ENCODE results near the gene EPOP. TPM values are rescaled to one million over a fixed set of nuclear protein-coding genes. Genes with fewer than 3 reads are reported as not detected.

The EPOP gene
- polyA plus RNA-seq, 4 donors, result 0.22 to 1.3 (median 0.40) TPM; not detected in 1

DNA sequence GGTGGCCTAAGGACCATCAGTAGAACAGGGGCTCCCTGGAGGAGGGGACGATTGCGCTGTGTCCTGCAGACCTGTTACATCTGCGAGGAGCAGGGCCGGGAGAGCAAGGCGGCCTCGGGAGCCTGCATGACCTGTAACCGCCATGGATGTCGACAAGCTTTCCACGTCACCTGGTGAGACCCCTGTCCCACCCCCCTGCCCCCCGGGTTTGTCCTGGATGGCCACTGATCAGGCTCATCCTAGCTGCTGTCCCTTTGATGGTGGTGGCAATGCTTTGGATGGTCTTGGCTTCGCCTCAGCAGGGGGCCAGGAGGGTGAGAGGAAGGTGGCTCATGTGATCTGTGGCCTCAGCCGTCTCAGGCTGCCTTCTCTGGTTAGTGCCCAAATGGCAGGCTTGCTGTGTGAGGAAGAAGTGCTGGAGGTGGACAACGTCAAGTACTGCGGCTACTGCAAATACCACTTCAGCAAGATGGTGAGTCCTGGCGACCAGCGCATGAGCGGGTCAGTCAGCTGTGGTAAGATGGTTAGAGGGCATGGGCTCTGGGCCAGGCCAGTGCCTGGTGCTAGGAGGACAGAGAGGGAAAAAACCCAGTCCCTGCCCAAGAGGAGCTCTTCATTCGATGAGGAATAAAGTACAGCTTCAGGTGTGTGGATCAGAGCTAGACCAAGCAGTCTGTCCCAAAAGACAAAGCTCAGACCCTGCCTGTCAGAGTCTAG is 34.5 kb upstream of the EPOP start:
- no peak for FAIRE-seq
- WGBS, 3 donors, result 87 to 90% (median 89%) methylated on average over 13 to 18 of the region's 18 CpGs
- Histone ChIP-seq H3K9me3 (ENCODE audit: control insufficient read depth in 2 of 2, insufficient read depth in 1 of 2, low read depth in 1 of 2, low read length in 1 of 2) (no peaks in the 10 kb centered on the region), H3K4me1 (ENCODE audit: control insufficient read depth in 3 of 3, insufficient read depth in 2 of 3, low read depth in 1 of 3, low read length in 2 of 3) (peaks cover 0 to 2% (median 0%) of the 10 kb centered on the region in 3 donors), H3K36me3 (ENCODE audit: control insufficient read depth in 3 of 3, insufficient read depth in 2 of 3, low read depth in 1 of 3, low read length in 3 of 3) (peaks cover 0 to 71% (median 10%) of the 10 kb centered on the region in 3 donors), H3K27me3 (ENCODE audit: control insufficient read depth in 3 of 3, insufficient read depth in 3 of 3, low read length in 3 of 3) (no peaks in the 10 kb centered on the region), H3K27ac (ENCODE audit: low read depth in 1 of 3, low read length in 2 of 3) (no peak overlapping the region), H3K4me3 (ENCODE audit: low read depth in 1 of 3, low read length in 3 of 3) (no peak overlapping the region)
- DNase-seq, result no peak

- FAIRE-seq, result no peak
- Histone ChIP-seq H3K4me3 (ENCODE audit: low read depth in 1 of 3, low read length in 3 of 3) (no peak overlapping the region), H3K4me1 (ENCODE audit: control insufficient read depth in 3 of 3, insufficient read depth in 2 of 3, low read depth in 1 of 3, low read length in 2 of 3) (peaks cover 0 to 10% (median 0%) of the 10 kb centered on the region in 3 donors), H3K27ac (ENCODE audit: low read depth in 1 of 3, low read length in 2 of 3) (no peak overlapping the region), H3K9me3 (ENCODE audit: control insufficient read depth in 2 of 2, insufficient read depth in 1 of 2, low read depth in 1 of 2, low read length in 1 of 2) (no peaks in the 10 kb centered on the region), H3K27me3 (ENCODE audit: control insufficient read depth in 3 of 3, insufficient read depth in 3 of 3, low read length in 3 of 3) (no peaks in the 10 kb centered on the region), H3K36me3 (ENCODE audit: control insufficient read depth in 3 of 3, insufficient read depth in 2 of 3, low read depth in 1 of 3, low read length in 3 of 3) (peaks cover 0 to 56% (median 3%) of the 10 kb centered on the region in 3 donors)
- DNase-seq, result no peak
- 80 to 85% (median 80%) methylated on average over 21 of the region's 21 CpGs for WGBS, 3 donors
Measured at GRCh38 chr17:38707678-38708351, 33.1 kb upstream of the EPOP start.

- 4 to 10% (median 7%) methylated on average over 20 of the region's 20 CpGs for WGBS, 3 donors
- DNase-seq (peak; percentile 39 to 45), FAIRE-seq (no peak)
- peak overlapping the region; percentile 59 to 70 (median 65) for H3K27ac ChIP-seq (ENCODE audit: low read depth in 1 of 3, low read length in 2 of 3)
- H3K9me3 ChIP-seq (ENCODE audit: control insufficient read depth in 2 of 2, insufficient read depth in 1 of 2, low read depth in 1 of 2, low read length in 1 of 2), result no peaks in the 10 kb centered on the region
- H3K36me3 ChIP-seq (ENCODE audit: control insufficient read depth in 3 of 3, insufficient read depth in 2 of 3, low read depth in 1 of 3, low read length in 3 of 3), result peaks cover 0 to 45% (median 0%) of the 10 kb centered on the region in 3 donors
- no peaks in the 10 kb centered on the region for H3K27me3 ChIP-seq (ENCODE audit: control insufficient read depth in 3 of 3, insufficient read depth in 3 of 3, low read length in 3 of 3)
- peaks cover 0 to 16% (median 0%) of the 10 kb centered on the region in 3 donors for H3K4me1 ChIP-seq (ENCODE audit: control insufficient read depth in 3 of 3, insufficient read depth in 2 of 3, low read depth in 1 of 3, low read length in 2 of 3)
- peak overlapping the region; percentile 82 to 91 (median 90) for H3K4me3 ChIP-seq (ENCODE audit: low read depth in 1 of 3, low read length in 3 of 3)
Measured at GRCh38 chr17:38706505-38707216, 31.9 kb upstream of the EPOP start.

DNA sequence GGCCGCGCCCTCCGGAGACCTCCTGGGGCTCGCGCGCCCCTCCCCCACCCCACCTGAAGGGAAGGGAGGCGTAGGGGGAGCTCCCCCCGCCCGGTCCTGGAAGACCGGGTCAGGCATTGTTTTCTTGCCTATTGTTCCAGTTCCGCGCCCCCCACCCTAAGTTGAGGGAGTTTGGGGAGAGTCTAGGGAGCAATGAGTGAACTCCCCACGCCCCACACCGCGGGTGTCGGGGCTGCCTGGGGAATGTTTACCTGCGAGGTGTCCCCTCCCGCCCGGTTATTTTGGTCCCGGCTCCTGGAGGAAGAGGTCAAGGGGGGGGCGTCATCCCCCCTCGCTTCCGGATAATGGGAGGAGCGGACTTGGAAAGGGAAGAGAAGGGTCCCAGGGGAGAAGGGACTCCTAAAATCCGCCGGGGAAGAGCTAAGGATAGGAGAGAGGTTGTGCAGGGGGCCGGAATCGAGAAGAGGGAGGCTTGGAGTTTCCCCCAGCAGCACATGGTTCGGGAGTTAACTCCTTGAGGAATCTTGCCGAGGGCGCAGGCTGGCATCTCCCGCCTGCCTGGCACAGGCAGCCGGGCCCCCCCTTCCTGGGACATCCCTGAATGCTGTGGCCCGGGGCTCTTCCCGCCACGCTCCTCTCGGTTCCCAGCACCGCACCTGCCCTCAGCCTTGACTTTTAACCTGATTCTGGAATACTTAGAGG is 31.2 kb upstream of the EPOP start:
- peak; percentile 32 to 62 for DNase-seq
- Histone ChIP-seq H3K27ac (ENCODE audit: low read depth in 1 of 3, low read length in 2 of 3) (peak overlapping the region; percentile 59 to 70 (median 65)), H3K27me3 (ENCODE audit: control insufficient read depth in 3 of 3, insufficient read depth in 3 of 3, low read length in 3 of 3) (no peaks in the 10 kb centered on the region), H3K4me1 (ENCODE audit: control insufficient read depth in 3 of 3, insufficient read depth in 2 of 3, low read depth in 1 of 3, low read length in 2 of 3) (peaks cover 2 to 23% (median 2%) of the 10 kb centered on the region in 3 donors), H3K4me3 (ENCODE audit: low read depth in 1 of 3, low read length in 3 of 3) (peak overlapping the region; percentile 82 to 91 (median 90)), H3K9me3 (ENCODE audit: control insufficient read depth in 2 of 2, insufficient read depth in 1 of 2, low read depth in 1 of 2, low read length in 1 of 2) (no peaks in the 10 kb centered on the region), H3K36me3 (ENCODE audit: control insufficient read depth in 3 of 3, insufficient read depth in 2 of 3, low read depth in 1 of 3, low read length in 3 of 3) (peaks cover 0 to 37% (median 0%) of the 10 kb centered on the region in 3 donors)
- WGBS, 3 donors, result 0 to 1% (median 0%) methylated on average over 30 to 38 of the region's 38 CpGs
- FAIRE-seq, result no peak

- H3K4me1 ChIP-seq (ENCODE audit: control insufficient read depth in 3 of 3, insufficient read depth in 2 of 3, low read depth in 1 of 3, low read length in 2 of 3), result peaks cover 2 to 25% (median 2%) of the 10 kb centered on the region in 3 donors
- peaks cover 0 to 33% (median 0%) of the 10 kb centered on the region in 3 donors for H3K36me3 ChIP-seq (ENCODE audit: control insufficient read depth in 3 of 3, insufficient read depth in 2 of 3, low read depth in 1 of 3, low read length in 3 of 3)
- WGBS, 3 donors, result 0% methylated on average over 3 to 32 of the region's 32 CpGs
- peak overlapping the region in 2 of 3 donors; percentile 35 to 70 for H3K27ac ChIP-seq (ENCODE audit: low read depth in 1 of 3, low read length in 2 of 3)
- H3K4me3 ChIP-seq (ENCODE audit: low read depth in 1 of 3, low read length in 3 of 3), result peak overlapping the region; percentile 82 to 91 (median 90)
- H3K9me3 ChIP-seq (ENCODE audit: control insufficient read depth in 2 of 2, insufficient read depth in 1 of 2, low read depth in 1 of 2, low read length in 1 of 2), result no peaks in the 10 kb centered on the region
- DNase-seq, result no peak
- H3K27me3 ChIP-seq (ENCODE audit: control insufficient read depth in 3 of 3, insufficient read depth in 3 of 3, low read length in 3 of 3), result no peaks in the 10 kb centered on the region
- FAIRE-seq, result no peak
Measured at GRCh38 chr17:38705523-38705802, 30.7 kb upstream of the EPOP start.

GRCh38 chr17:38704606-38705522 is 30.1 kb upstream of the EPOP start, which contains the start of gene MLLT6:
TSS of gene MLLT6 (plus strand) at chr17:38705273. CDS start at chr17:38705633, 360 bp downstream.
- DNase-seq, result peak; percentile 79 to 90
- no peak for FAIRE-seq
- Histone ChIP-seq H3K27me3 (ENCODE audit: control insufficient read depth in 3 of 3, insufficient read depth in 3 of 3, low read length in 3 of 3) (no peaks in the 10 kb centered on the region), H3K4me3 (ENCODE audit: low read depth in 1 of 3, low read length in 3 of 3) (peak within 1 kb of the TSS; percentile 90 to 91 (median 90)), H3K36me3 (ENCODE audit: control insufficient read depth in 3 of 3, insufficient read depth in 2 of 3, low read depth in 1 of 3, low read length in 3 of 3) (peaks cover 0 to 27% (median 0%) of the 10 kb centered on the region in 3 donors), H3K4me1 (ENCODE audit: control insufficient read depth in 3 of 3, insufficient read depth in 2 of 3, low read depth in 1 of 3, low read length in 2 of 3) (peaks cover 2 to 25% (median 2%) of the 10 kb centered on the region in 3 donors), H3K27ac (ENCODE audit: low read depth in 1 of 3, low read length in 2 of 3) (peak within 1 kb of the TSS; percentile 94 to 98 (median 97)), H3K9me3 (ENCODE audit: control insufficient read depth in 2 of 2, insufficient read depth in 1 of 2, low read depth in 1 of 2, low read length in 1 of 2) (no peaks in the 10 kb centered on the region)
- WGBS, 3 donors, result 0 to 1% (median 1%) methylated on average over 54 to 100 of the region's 100 CpGs

DNA sequence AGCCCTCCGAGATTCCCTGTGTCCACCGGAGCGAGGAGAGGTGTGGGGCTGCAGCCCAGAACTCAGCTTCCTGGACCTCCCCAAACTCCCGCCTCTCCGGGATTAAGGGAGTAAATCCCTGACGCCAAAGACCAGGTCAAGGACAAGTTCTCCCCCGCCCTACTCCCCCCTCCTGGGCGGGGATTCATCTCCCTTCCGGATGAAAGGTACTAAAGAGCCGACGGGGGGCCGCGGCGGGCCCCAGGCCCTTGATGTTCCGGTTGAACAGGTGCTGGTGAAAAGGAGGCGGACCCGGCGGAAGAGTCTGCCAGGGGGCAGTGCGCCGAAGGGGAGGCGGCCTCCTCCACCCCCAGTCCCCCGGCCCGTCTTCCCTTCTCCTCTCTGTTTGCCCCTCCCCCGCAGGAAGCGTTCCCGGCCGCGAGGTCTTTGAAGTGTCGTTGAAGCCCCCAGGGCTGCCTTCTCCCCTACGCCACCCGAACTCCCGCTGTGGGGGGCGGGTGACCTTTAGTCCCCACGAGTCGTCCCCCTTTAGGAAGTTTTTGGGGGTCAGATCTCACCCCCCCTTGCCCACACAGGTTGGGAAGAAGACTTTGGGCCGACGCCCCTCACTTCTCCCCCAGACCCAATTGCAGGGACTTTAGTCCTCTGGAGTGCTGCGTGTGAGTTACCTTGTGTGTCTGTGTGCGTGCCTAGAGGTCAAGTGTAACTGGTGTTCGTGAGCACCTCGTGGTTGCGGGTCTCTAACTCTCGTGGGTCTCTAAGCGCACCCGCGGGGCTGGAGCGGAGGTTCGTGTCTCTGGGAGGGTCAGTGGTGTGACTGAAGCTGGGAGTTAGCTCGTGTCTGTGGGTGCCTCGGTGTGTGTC is 29.2 kb upstream of the EPOP start:
- DNase-seq (peak; percentile 87 to 93), FAIRE-seq (no peak)
- Histone ChIP-seq H3K36me3 (ENCODE audit: control insufficient read depth in 3 of 3, insufficient read depth in 2 of 3, low read depth in 1 of 3, low read length in 3 of 3) (peaks cover 0 to 18% (median 0%) of the 10 kb centered on the region in 3 donors), H3K27ac (ENCODE audit: low read depth in 1 of 3, low read length in 2 of 3) (peak overlapping the region; percentile 94 to 98 (median 97)), H3K4me1 (ENCODE audit: control insufficient read depth in 3 of 3, insufficient read depth in 2 of 3, low read depth in 1 of 3, low read length in 2 of 3) (peaks cover 2 to 25% (median 2%) of the 10 kb centered on the region in 3 donors), H3K9me3 (ENCODE audit: control insufficient read depth in 2 of 2, insufficient read depth in 1 of 2, low read depth in 1 of 2, low read length in 1 of 2) (no peaks in the 10 kb centered on the region), H3K4me3 (ENCODE audit: low read depth in 1 of 3, low read length in 3 of 3) (peak overlapping the region; percentile 90 to 91 (median 90)), H3K27me3 (ENCODE audit: control insufficient read depth in 3 of 3, insufficient read depth in 3 of 3, low read length in 3 of 3) (no peaks in the 10 kb centered on the region)
- WGBS, 3 donors, result 0 to 1% (median 0%) methylated on average over 45 to 50 of the region's 50 CpGs
